ENCODE measurements around the gene SLC35B4. TPM values are rescaled to one million over a fixed set of nuclear protein-coding genes. Genes with fewer than 3 reads are reported as not detected.

SLC35B4 gene
- total RNA-seq, result 17.7 and 24.2 TPM in 2 replicates

DNA sequence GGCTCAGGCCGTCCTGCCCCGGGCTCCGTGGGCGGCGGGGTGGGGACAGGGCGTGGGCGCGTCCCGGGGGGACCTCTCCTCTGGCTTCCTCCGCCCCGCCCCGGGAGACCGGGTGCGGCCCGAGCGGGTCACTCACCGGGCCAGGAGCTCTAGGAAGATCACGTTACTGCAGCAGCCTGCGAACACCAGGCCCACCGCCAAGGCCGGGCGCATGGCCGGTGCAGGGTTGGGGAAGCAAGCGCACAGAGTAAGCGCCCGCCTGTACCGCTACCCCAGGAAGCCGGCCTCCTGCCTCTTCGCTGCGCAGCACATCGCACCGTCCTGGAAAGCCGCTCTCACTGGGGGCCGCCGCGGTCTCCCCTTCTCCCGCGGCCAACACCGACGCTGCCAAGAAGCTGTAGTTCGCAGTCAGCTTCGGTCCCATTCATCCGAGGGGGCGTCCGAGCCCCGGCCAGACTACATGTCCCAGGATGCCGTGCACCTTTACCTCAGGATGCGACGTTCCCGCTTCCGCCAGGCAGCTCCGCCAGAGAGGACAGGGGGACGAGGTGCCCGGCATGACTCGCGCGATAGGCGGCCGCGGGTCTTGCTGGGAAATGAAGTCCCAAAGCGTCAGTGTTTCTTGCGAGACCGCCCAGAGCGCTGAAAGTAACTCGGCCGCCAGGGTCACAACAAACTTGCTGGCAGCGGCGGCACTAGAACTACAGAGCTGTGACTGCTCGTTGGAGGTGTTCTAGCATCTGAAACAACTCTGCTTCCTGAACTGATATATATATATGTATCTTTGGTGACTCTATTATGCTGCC lies at the start of gene SLC35B4:
SLC35B4 (minus strand) TSS at position 392 of the 806 bp plus-strand sequence; CDS start at position 213, 179 bp downstream.
- DNase-seq (ENCODE audit: low read depth), result peak; percentile 97
- peak within 1 kb of the TSS; percentile 76 for H3K4me3 ChIP-seq (ENCODE audit: low read depth, low read length)
- TF ChIP-seq CTCF (IDR thresholded peaks at IDR 0.05; ENCODE audit: insufficient read depth, low read depth, low read length), result peak; percentile 32

GRCh38 chr7:134366481-134366880 lies 49.8 kb upstream of the SLC35B4 start:
- no peak for DNase-seq (ENCODE audit: low read depth)
- no peak overlapping the region for H3K4me3 ChIP-seq (ENCODE audit: low read depth, low read length)
- TF ChIP-seq CTCF (IDR thresholded peaks at IDR 0.05; ENCODE audit: insufficient read depth, low read depth, low read length), result no peak

DNA sequence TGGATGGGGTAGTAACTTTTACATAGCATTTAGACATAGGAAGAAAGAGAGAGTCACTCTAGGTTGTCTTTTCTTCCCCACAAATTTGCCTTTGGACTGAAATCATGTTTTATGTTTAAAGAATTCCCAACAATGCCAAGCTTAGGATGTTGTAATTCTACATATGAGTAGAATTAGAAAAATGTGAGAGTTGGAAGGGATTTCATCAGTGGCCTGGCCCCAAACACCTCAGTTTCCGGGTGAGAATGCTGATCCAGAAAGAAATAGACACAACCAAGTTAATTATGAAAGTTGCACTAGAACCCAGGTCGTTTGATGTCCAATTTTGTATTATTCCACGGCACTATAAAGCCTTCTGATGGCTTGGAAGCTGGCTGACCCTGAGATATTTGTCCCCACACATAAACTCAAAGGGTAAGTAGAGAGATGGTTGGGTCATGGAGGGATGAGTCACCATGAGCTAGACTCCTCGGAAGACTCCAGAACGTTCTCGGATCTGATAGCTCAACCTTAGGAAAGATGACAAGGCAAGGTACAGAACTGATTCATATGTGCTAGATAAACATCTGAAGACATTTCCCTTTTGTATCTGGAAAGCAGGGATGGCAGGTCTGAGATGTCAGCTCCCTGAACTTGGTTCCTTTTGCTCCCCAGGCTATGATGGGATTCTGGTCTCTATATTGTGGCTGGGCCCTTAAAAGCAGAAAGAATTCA lies 48.8 kb upstream of the SLC35B4 start:
- TF ChIP-seq CTCF (IDR thresholded peaks at IDR 0.05; ENCODE audit: insufficient read depth, low read depth, low read length), result no peak
- no peak overlapping the region for H3K4me3 ChIP-seq (ENCODE audit: low read depth, low read length)
- peak; percentile 38 for DNase-seq (ENCODE audit: low read depth)

- H3K4me3 ChIP-seq (ENCODE audit: low read depth, low read length), result no peak overlapping the region
- TF ChIP-seq CTCF (IDR thresholded peaks at IDR 0.05; ENCODE audit: insufficient read depth, low read depth, low read length), result no peak
- peak; percentile 7 for DNase-seq (ENCODE audit: low read depth)
These were observed 47.9 kb upstream of the SLC35B4 start for GRCh38 chr7:134364619-134365037.

GRCh38 chr7:134362587-134363483 lies 46.1 kb upstream of the SLC35B4 start:
- TF ChIP-seq CTCF (IDR thresholded peaks at IDR 0.05; ENCODE audit: insufficient read depth, low read depth, low read length), result no peak
- no peak overlapping the region for H3K4me3 ChIP-seq (ENCODE audit: low read depth, low read length)
- peak; percentile 37 for DNase-seq (ENCODE audit: low read depth)

- H3K4me3 ChIP-seq (ENCODE audit: low read depth, low read length), result no peak overlapping the region
- no peak for TF ChIP-seq CTCF (IDR thresholded peaks at IDR 0.05; ENCODE audit: insufficient read depth, low read depth, low read length)
- DNase-seq (ENCODE audit: low read depth), result no peak
These were observed 43.2 kb upstream of the SLC35B4 start for GRCh38 chr7:134359787-134360432.
